Inflammatory macrophage treated with lipopolysaccharide for 4 hours (primary cell): Measurements from ENCODE around the gene KIF20A.
A peak's percentile ranks its signal among the peaks of the same experiment; 100 is the strongest.
"Not testable (repeated sequence)": the region's sequence is repeated elsewhere in the genome, so short reads cannot be mapped to it uniquely, and the experiment has no call there.

Experiments used
- DNase-seq: peaks from one replicate; pipeline ENCODE4 v3.0.0-alpha.2; 2020

KIF20A gene

DNA sequence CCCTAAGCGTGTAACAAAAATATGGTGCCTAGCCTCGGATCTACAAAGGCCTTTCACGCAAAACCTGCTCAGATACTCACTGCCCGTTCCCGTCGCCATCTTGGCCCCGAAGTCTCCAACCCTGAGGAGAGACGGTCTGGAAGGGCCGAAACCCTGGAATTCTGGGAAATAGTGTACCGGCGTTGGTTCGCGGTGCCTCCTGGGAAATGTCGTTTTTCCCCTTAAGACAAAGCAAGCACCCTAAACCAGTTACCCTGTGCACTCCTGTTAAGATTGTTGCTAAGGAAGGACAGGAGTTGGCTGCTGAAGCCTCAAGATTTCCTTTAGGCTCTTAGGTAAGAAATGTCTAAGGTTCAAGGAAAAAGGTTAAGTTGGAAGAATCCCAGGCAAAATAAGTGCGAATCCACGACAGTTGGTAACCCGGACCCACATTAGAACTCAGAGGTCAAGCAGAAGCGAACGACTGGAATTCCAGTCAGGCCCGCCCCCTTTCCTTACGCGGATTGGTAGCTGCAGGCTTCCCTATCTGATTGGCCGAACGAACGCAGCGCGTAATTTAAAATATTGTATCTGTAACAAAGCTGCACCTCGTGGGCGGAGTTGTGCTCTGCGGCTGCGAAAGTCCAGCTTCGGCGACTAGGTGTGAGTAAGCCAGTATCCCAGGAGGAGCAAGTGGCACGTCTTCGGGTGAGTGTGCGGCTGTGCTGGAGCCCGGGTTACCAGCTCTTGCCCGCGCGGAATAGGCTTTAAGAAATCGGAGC is at the start of gene KIF20A, which contains the start of gene BRD8:
Gene KIF20A, plus strand, starts transcription at position 597 of the 761 bp plus-strand sequence. CDS start 569 bp downstream, outside the sequence.
Gene BRD8, minus strand, starts transcription at position 115 of the 761 bp plus-strand sequence. Its CDS starts 16 bp downstream, at position 99.
- DNase-seq, result peak; percentile 96

DNA sequence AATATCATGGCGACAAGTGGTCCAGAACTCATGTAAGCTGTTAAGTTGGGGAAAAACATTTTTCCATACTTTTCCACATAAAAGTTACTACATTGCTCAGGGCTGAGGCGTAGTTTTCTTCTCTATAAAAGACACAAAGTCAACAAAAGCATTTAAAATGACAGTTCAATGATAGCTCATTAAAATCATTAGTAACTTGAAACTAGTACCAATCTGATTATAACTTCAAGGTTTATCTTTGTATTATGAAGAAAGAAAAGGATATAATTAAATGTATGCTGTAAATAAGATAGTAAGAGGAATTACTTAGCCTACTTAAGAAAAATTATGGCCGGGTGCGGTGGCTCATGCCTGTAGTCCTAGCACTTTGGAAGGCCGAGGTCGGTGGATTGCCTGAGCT is 49.6 kb upstream of the KIF20A start:
- no peak for DNase-seq

DNA sequence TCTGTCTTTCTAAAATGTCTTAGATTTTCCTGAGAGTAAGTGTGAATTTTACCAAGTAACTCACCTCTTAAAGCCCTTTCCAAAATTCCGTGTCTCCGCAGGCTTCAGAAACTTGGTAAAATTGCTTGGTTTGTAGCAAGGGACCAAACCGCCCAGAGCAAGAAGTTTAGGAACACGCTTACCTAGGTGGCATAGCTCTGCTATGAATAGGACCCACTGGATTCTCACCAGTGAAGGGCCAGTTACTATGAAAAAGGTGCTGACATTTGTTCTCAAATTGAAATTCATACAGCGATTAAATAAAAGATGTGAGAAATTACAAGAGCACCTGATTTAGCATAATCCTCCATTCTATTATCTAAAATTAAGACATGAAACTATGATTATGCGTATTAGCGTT is 46.4 kb upstream of the KIF20A start:
- no peak for DNase-seq

DNA sequence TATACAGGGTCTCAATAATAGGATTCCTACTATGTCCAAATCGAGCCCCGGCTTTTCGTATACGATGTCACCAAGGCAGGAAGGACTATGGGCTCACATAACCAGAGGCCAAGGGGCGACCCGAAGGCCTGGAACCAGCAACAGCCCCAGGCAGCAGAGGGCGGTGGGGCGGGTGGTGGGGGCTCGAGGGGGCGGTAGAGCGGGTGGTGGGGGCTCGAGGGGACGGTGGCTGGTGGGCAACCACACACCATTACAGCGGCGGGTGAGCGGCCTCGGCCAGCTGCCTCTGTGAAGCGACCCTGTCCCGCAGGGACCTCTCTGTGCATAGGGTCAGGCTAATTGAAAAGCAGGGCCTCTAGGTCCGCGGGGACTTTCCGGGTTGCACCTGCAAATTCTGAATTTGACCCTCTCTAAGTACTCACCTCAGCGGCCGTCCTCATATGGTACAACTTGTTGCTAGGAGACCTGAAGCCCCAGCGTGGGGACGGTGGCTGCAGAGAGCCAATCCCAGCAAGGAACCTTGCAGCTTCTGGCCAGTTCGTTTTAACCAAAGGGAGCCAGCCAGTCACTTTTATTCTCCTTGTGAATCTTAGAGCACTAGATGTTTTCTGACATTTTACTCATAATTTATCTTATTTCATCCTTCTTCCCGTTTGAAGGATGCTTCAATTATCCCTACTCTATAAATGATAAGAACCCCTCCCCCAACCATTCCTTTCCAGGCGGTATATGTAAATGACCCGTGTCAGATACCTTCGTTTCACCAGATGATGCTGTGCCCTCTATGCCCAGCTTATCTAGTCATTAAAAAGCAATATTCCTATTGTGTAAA is 39.7 kb upstream of the KIF20A start, which contains the start of gene NME5:
Gene NME5, minus strand, starts transcription at position 480 of the 832 bp plus-strand sequence. CDS start 648 bp downstream, outside the sequence.
- no peak for DNase-seq

GRCh38 chr5:138139781-138140090 is 39.2 kb upstream of the KIF20A start:
- peak; percentile 31 for DNase-seq

DNA sequence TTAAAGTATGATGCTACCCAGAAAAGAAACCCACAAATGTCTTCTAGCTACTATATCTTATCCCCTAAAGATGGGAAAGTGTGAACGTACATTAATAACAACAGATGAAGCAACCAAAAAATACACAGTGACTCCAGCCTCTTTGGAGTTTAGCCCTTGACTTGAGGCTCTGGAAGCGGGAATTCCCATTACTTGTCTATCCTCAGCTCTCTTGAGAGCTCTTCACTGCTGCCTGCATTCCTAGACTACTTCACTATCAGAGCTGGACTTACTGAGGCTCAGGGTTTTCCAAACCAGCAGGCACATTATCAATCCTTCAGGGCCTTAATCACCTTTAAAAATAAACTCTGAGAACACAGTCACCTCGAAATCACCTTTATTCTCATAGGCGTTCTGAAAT is 38.6 kb upstream of the KIF20A start:
- no peak for DNase-seq

DNA sequence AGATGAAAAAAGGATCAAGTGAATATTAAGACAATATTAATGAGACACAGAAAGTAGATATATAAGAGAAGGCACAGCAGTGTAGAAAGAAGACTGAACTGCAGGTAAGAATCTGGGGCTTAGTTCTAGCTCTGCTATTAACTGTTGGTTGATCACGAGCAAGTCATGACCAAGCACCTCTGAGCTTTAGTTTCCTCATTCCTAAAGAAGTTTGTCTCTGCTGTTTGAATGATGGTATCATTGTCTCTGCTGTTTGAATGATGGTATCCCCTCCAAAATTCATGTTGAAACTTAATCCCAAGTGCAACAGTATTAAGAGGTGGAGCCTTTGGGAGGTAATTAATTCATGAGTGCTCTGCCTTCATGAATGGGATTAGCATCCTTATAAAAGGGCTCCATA is 37.2 kb upstream of the KIF20A start:
- no peak for DNase-seq

- DNase-seq, result not testable (repeated sequence)
Measured at GRCh38 chr5:138143578-138143977, 35.3 kb upstream of the KIF20A start.

DNA sequence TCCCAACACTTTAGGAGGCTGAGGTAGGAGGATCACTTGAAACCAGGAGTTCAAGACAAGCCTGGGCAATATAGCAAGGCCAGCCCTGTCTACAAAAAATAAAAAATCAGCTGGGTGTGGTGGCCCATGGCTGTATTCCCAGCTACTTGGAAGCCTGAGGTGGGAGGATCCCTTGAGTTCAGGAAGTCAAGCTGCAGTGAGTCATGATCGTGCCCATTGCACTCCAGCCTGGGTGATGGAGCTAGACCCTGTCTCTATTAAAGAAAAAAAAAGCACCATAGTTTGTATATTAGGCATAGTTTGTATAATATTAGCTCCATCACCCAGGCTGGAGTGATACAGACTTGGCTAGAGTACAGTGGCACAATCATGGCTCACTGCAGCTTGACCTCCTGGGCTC is 30.1 kb upstream of the KIF20A start:
- DNase-seq, result peak; percentile 28

DNA sequence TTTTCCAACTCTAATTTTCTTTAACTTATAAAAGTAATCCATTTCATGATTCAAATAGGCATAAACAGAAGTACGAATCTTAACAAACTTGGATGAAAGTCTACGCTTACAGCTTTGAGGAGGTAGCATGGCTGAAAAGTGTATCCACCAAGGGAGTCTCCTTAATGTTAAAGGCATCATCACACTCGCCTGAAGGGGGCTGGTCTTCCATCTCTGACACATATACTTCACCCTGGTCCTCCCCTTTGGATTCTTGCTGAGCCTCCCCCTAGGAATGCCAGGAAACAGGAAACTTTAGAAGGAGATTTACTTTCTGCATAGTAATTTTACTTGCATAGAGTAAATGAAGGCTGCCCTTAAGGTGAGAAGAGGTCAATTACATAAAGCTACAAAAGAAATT is 29.4 kb upstream of the KIF20A start:
- no peak for DNase-seq

- DNase-seq, result not testable (repeated sequence)
Measured at GRCh38 chr5:138155977-138156376, 22.9 kb upstream of the KIF20A start.

- DNase-seq, result no peak
Measured at GRCh38 chr5:138157626-138158025, 21.3 kb upstream of the KIF20A start.

DNA sequence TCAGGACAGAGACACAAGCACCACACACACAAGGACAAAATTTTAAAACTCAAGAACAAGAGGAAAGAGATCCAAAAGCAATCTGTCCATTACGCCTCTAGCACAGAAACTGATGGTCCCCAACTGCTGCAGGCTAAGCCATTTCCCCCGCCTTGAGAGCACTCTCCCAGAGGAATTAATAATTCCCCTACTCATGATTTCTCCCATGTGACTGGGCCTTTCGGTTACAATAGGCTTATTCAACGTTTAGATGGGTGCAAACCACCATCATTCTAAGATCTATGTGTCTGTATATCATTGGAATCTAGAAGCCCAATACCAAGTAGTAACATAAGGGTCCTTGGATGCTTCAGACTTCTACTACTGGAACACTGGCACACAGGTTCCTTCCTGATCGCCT is 19.2 kb upstream of the KIF20A start:
- no peak for DNase-seq

DNA sequence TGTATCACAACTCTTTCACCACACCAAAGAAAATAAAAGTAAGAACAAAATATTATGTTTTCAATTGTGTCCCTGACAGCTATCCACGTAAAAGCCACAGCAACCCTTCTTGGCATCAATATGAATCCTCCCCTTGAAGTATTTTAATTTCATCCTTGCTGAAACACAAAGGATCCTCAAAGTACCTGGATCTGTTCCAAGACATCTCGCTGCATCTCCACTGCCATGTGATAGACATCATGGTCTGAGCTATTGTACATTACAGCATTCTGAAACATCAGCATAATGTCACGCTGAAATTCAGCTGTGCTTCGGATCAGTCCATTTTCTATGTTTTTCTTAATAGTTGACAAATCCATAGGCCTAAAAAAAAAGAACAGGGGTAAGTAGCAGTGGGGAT is 18.2 kb upstream of the KIF20A start:
- no peak for DNase-seq

GRCh38 chr5:138163721-138164120 is 15.2 kb upstream of the KIF20A start:
- no peak for DNase-seq

- no peak for DNase-seq
Measured at GRCh38 chr5:138169124-138169523, 9.8 kb upstream of the KIF20A start.

GRCh38 chr5:138170299-138170698 is 8.6 kb upstream of the KIF20A start:
- no peak for DNase-seq

DNA sequence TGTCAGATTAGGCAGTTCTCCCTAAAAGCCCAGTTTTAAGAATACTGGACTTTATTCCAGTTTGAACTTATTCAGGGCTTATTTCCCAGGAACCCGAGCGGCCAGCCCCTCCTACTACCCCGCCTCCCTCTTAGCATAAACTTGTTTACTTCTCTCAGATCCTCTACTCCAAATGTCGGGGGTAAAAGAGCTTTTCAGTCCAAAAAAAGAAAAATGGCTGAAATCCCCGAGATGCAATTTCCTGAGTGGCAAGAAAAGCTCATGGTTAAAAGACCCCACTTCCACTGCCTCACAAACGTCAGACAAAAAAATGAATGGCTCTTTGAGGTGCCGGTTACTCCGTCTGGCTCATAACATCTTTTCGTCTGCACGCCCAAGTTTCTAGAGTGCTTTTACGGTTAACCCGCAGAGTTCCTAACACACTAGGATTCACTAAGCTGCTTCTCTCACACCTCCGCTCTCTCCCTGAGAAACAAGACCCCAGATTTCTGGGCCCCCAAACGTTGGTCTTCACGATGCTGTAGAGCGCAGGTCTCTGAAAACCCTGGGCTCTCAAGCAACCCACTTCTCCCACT is 884 bp upstream of the KIF20A start:
- DNase-seq, result peak; percentile 48

- DNase-seq, result peak; percentile 6
Measured at GRCh38 chr5:138179277-138179857, 455 bp downstream of the KIF20A start.

DNA sequence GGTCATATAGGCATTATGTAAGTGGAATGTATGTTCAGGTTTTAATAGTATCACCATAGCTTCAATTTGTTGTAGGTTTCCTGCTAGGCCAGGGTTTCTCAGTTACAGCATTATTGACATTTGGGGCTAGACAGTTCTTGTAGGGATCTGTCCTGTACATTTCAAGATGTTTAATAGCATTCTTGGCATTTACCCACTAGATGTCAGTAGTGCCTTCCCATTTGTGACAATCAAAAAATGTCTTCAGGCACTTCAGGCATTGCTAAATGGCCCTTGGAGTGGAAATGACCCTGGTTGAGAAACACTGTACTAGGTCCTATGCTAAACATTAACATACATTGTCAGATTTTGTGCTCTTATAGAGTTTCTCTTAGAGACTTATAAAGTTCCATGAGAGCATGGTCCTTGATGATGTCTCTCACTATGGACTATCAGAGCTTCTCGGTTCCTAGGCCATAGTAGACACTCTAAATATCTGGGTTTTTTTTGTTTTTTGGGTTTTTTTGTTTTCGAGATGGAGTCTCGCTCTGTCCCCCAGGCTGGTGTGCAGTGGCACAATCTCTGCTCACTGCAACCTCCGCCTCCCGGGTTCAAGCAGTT is 1.4 kb downstream of the KIF20A start:
- peak; percentile 87 for DNase-seq

- no peak for DNase-seq
Measured at GRCh38 chr5:138180841-138181240, 1.9 kb downstream of the KIF20A start.

DNA sequence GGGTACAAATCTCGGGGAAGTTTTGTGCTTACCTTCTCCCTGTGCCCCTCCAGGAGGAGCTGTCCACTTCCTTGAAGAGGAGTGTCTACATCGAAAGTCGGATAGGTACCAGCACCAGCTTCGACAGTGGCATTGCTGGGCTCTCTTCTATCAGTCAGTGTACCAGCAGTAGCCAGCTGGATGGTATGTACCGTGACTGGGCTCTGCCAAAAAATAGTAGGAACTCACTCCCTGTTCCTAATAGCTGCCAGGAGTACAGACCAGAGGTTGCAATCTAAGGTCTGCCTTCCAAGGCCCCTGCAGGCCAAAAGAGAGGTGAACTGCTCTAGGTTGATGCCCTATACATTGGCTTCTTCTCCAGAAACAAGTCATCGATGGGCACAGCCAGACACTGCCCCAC is 3.9 kb downstream of the KIF20A start:
- DNase-seq, result no peak

GRCh38 chr5:138186002-138186447 is 7.1 kb downstream of the KIF20A start:
- peak; percentile 37 for DNase-seq
